IMR-90 (cell line): ENCODE data around the gene CERS5. TPM values are rescaled to one million over a fixed set of nuclear protein-coding genes. Genes with fewer than 3 reads are reported as not detected.

Experiments
- ATAC-seq: fragments of 200-7000 bp; cut with Tn5 transposase; 2 replicates; pipeline ENCODE4 v1.9.1; 2020; ENCODE audit warnings: low read depth, mild to moderate bottlenecking, moderate library complexity
- BruUV-seq: library from RNA; stranded (reverse); fragments of 400-500 nt; replicated peaks from 2 replicates; lab custom pipeline; 2021; lab: Mats Ljungman, UMichigan
- CTCF ChIA-PET: fragments of 300-600 bp; formaldehyde crosslinking; extraction: SDS; loops from one replicate; lab custom pipeline; 2021; ENCODE audit warnings: antibody characterized with exemption; lab: Yijun Ruan, JAX
- POLR2A ChIA-PET: fragments of 300-600 bp; sonication (Branson Sonifier 250); formaldehyde crosslinking; loops from one replicate; lab custom pipeline; 2022; ENCODE audit warnings: antibody characterized with exemption; ENCODE audit not compliant: unreplicated experiment; lab: Charles Lee
- DNase-seq: peaks from one replicate; pipeline ENCODE4 v3.0.0; 2013
- H2AFZ ChIP-seq: replicated peaks from 2 replicates; pipeline ENCODE3; 2013; ENCODE audit warnings: low read length, mild to moderate bottlenecking; ENCODE audit not compliant: poor library complexity
- H2AK5ac ChIP-seq: 2 replicates; pipeline ENCODE4 v1.6.1; 2013; ENCODE audit warnings: low read depth, low read length, inconsistent platforms
- H2AK9ac ChIP-seq: replicated peaks from 2 replicates; pipeline ENCODE3; 2013; ENCODE audit warnings: mild to moderate bottlenecking, low read depth, low read length, moderate library complexity; ENCODE audit not compliant: poor library complexity
- H2BK120ac ChIP-seq: 2 replicates; pipeline ENCODE4 v1.6.1; 2013; ENCODE audit warnings: low read depth, low read length, inconsistent platforms
- H2BK15ac ChIP-seq: 3 replicates; pipeline ENCODE4 v1.6.1; 2013; ENCODE audit warnings: low read depth, low read length, inconsistent platforms
- H2BK20ac ChIP-seq: 2 replicates; pipeline ENCODE4 v1.6.1; 2013; ENCODE audit warnings: low read depth, mild to moderate bottlenecking, inconsistent platforms, low read length, moderate library complexity
- H2BK5ac ChIP-seq: 2 replicates; pipeline ENCODE4 v1.6.1; 2013; ENCODE audit warnings: mild to moderate bottlenecking, low read depth, low read length, inconsistent platforms; ENCODE audit not compliant: poor library complexity, severe bottlenecking
- H3K14ac ChIP-seq: replicated peaks from 2 replicates; pipeline ENCODE4 v1.6.1; 2013; ENCODE audit warnings: low read depth, low read length, inconsistent platforms
- H3K18ac ChIP-seq: 2 replicates; pipeline ENCODE4 v1.6.1; 2013; ENCODE audit warnings: low read depth, low read length, control low read depth
- H3K23ac ChIP-seq: 2 replicates; pipeline ENCODE4 v1.6.1; 2013; ENCODE audit warnings: low read depth, low read length, inconsistent platforms
- H3K27ac ChIP-seq: 2 replicates; pipeline ENCODE4 v1.5.1; 2013; ENCODE audit warnings: mild to moderate bottlenecking, control low read depth, low read length; ENCODE audit not compliant: insufficient read depth
- H3K27me3 ChIP-seq: 2 replicates; pipeline ENCODE4 v1.6.1; 2013; ENCODE audit warnings: low read length; ENCODE audit not compliant: control insufficient read depth, insufficient read depth
- H3K36me3 ChIP-seq: 2 replicates; pipeline ENCODE4 v1.6.1; 2013; ENCODE audit warnings: low read length, mixed read lengths; ENCODE audit not compliant: control insufficient read depth, insufficient read depth
- H3K4ac ChIP-seq: 2 replicates; pipeline ENCODE4 v1.6.1; 2013; ENCODE audit warnings: low read depth, low read length, inconsistent platforms
- H3K4me1 ChIP-seq: 2 replicates; pipeline ENCODE4 v1.6.1; 2013; ENCODE audit warnings: low read length, mixed read lengths; ENCODE audit not compliant: control insufficient read depth, insufficient read depth
- H3K4me2 ChIP-seq: 2 replicates; pipeline ENCODE4 v1.6.1; 2013; ENCODE audit warnings: low read depth, mild to moderate bottlenecking, control low read depth, low read length, moderate library complexity
- H3K4me3 ChIP-seq: 2 replicates; pipeline ENCODE4 v1.5.1; 2013; ENCODE audit warnings: low read depth, mild to moderate bottlenecking, control low read depth, low read length, moderate library complexity; ENCODE audit not compliant: insufficient read depth
- H3K56ac ChIP-seq: 2 replicates; pipeline ENCODE4 v1.6.1; 2013; ENCODE audit warnings: low read length, inconsistent platforms; ENCODE audit not compliant: insufficient read depth; ENCODE audit errors: extremely low read depth
- H3K79me1 ChIP-seq, 2 experiments: 2 replicates each; pipeline ENCODE4 v1.6.1; 2013; ENCODE audit warnings: low read length in 2 of 2, inconsistent platforms in 1 of 2, low read depth in 1 of 2
- H3K9ac ChIP-seq: 2 replicates; pipeline ENCODE4 v1.6.1; 2013; ENCODE audit warnings: low read depth, low read length, control low read depth
- H3K9me1 ChIP-seq: 2 replicates; pipeline ENCODE4 v1.6.1; 2013; ENCODE audit warnings: low read length, inconsistent platforms; ENCODE audit not compliant: insufficient read depth
- H3K9me3 ChIP-seq: 2 replicates; pipeline ENCODE4 v1.6.1; 2013; ENCODE audit warnings: low read length; ENCODE audit not compliant: control insufficient read depth, insufficient read depth
- H4K20me1 ChIP-seq: 2 replicates; pipeline ENCODE4 v1.6.1; 2013; ENCODE audit warnings: low read length, inconsistent platforms; ENCODE audit not compliant: insufficient read depth
- H4K5ac ChIP-seq: 2 replicates; pipeline ENCODE4 v1.6.1; 2013; ENCODE audit warnings: mild to moderate bottlenecking, low read depth, low read length, control low read depth
- H4K8ac ChIP-seq, 2 experiments: 2 replicates each; pipeline ENCODE4 v1.6.1; 2013; ENCODE audit warnings: low read depth in 2 of 2, low read length in 2 of 2, control low read depth in 1 of 2, inconsistent platforms in 1 of 2
- H4K91ac ChIP-seq: 2 replicates; pipeline ENCODE4 v1.6.1; 2013; ENCODE audit warnings: low read depth, low read length, inconsistent platforms; ENCODE audit not compliant: insufficient read depth
- CEBPB ChIP-seq: IDR thresholded peaks from 2 replicates; pipeline ENCODE4 v1.6.1; 2012; ENCODE audit warnings: low read depth, low read length, improper control_type of control experiment
- MXI1 ChIP-seq: IDR thresholded peaks from 2 replicates; pipeline ENCODE4 v1.6.1; 2012; ENCODE audit warnings: low read depth, mild to moderate bottlenecking, low read length, moderate library complexity, borderline replicate concordance
- RAD21 ChIP-seq: IDR thresholded peaks from 2 replicates; pipeline ENCODE4 v1.6.1; 2012; ENCODE audit warnings: low read length, improper control_type of control experiment
- RFX5 ChIP-seq: IDR thresholded peaks from 2 replicates; pipeline ENCODE4 v1.8.0; 2012; ENCODE audit warnings: low read depth, mild to moderate bottlenecking, low read length, moderate library complexity
- WGBS, 2 experiments: methylation state at CpG; one replicate each; pipeline versions ENCODE4 v1.1.5 to v1.1.7; 2013; ENCODE audit warnings: missing lambda C conversion rate in 2 of 2; ENCODE audit not compliant: insufficient read length in 1 of 2; ENCODE audit errors: extremely low coverage in 2 of 2; 5-methylcytosine and 5-hydroxymethylcytosine counted together
- dilution Hi-C: fragments of 300-500 bp; cut with HindIII; formaldehyde crosslinking; loops from one replicate; pipeline ENCODE4 v1.14.3; 2018; ENCODE audit warnings: low sequenced_read_pairs; ENCODE audit not compliant: unreplicated experiment
- in situ Hi-C: fragments of 300-500 bp; cut with MboI; formaldehyde crosslinking; loops from 3 replicates; pipeline ENCODE4 v1.14.3; 2019; ENCODE audit warnings: low sequenced_read_pairs, inconsistent platforms, mixed read lengths
- intact Hi-C: fragments of 100-400 bp; cut with micrococcal nuclease; formaldehyde crosslinking; loops from 2 replicates; pipeline ENCODE4 v1.10.0; 2022
- polyA plus RNA-seq, 3 experiments: library from polyadenylated mRNA; depleted of rRNA; stranded (reverse); fragments of >200 nt; gene quantifications; 2 replicates each; pipeline ENCODE4 v1.2.3, GENCODE V29; 2012; ENCODE audit warnings: low replicate concordance in 1 of 3
- total RNA-seq: library from RNA; depleted of rRNA; stranded (reverse); fragments of >200 nt; gene quantifications from 2 replicates; pipeline ENCODE4 v1.2.3, GENCODE V29; 2012

CERS5 gene
- total and polyA plus RNA-seq, 2 of the 4 experiments (the other 2 are of a cell fraction) = 40.3 to 60.3 TPM

DNA sequence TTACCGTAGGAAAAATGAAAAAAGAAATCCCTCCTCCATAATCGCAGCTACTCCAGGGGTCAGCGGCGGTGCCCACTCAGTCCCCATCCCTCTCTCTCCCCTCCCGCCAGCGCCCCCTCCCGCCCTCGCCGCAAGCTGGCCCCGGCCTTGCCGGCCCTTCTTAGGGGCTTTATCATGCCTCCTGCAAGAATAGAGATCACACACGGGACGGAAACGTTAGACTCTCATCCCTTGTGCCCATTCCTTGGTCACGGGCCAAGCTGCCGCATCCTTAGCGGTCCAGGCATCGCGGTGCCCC is 55.8 kb downstream of the CERS5 start:
- Histone ChIP-seq H3K4me1 (peaks cover 13% of the 10 kb centered on the region), H3K79me1 (peaks cover 7 to 32% of the 10 kb centered on the region in 2 experiments; a peak in 3 of 4 replicates), H2AK9ac (peak overlapping the region; percentile 39), H3K36me3 (no peaks in the 10 kb centered on the region), H3K14ac (0 out of 2 replicates have a peak overlapping the region, but pooled peaks have one; percentile 78), H3K9me3 (no peaks in the 10 kb centered on the region), H3K4ac (peak overlapping the region; percentile 57; the same call in 1 of the 2 replicates), H2AK5ac (peak overlapping the region; percentile 45; the same call in 1 of the 2 replicates), H3K9ac (no peak overlapping the region; the same call in 1 of the 2 replicates), H3K23ac (no peak overlapping the region), H3K4me2 (peak overlapping the region; percentile 73), H4K91ac (0 out of 2 replicates have a peak overlapping the region, but pooled peaks have one; percentile 31), H3K27me3 (no peaks in the 10 kb centered on the region), H3K27ac (no peak overlapping the region), H3K18ac (no peak overlapping the region), H2BK15ac (peak overlapping the region; percentile 25; the same call in 1 of the 3 replicates), H3K4me3 (peak overlapping the region; percentile 12; the same call in 1 of the 2 replicates), H4K5ac (peak overlapping the region; percentile 76), H4K8ac (peak overlapping the region; percentile 49 to 96; a peak in 3 of 4 replicates), H2BK20ac (no peak overlapping the region), H3K56ac (no peak overlapping the region), H3K9me1 (peaks cover 4% of the 10 kb centered on the region), H2AFZ (peak overlapping the region; percentile 99), H2BK5ac (no peak overlapping the region), H2BK120ac (peak overlapping the region; percentile 10; the same call in 1 of the 2 replicates), H4K20me1 (0 out of 2 replicates have a peak, but pooled peaks cover 4% of the 10 kb centered on the region)
- intact Hi-C loops = no loop called here
- in situ Hi-C loops = no loop called here
- DNase-seq (no peak), ATAC-seq (peak; percentile 0)
- ChIA-PET POLR2A (interaction anchor here (1.3 kb wide), 1 partner anchor 27 kb away, joined by 4 read pairs; the partner anchor contains the start of gene SMARCD1), CTCF (interaction anchor here (0.7 to 2.2 kb wide), 13 partner anchors 8 to 145 kb away, joined by 3 to 13 read pairs (median 4); partner anchors contain the start of genes CERS5, GPD1 and SMARCD1)
- 11% methylated on average over 14 of the region's 19 CpGs; no CpG with 5 or more reads in 1 of the 2 experiments for WGBS, 2 experiments
- dilution Hi-C loops = no loop called here
- BruUV-seq = no TSS peak
- no peak for TF ChIP-seq RFX5
- TF ChIP-seq MXI1 = no peak
- no peak; the same call in 1 of the 2 replicates for TF ChIP-seq RAD21
- TF ChIP-seq CEBPB = no peak
